GM12878 (cell line): Measurements from ENCODE around the gene UBAC2. TPM values are rescaled to one million over a fixed set of nuclear protein-coding genes. Genes with fewer than 3 reads are reported as not detected.

Experiments
- ATAC-seq: fragments of 200-7000 bp; cut with Tn5 transposase; 3 replicates; pipeline ENCODE4 v1.9.1; 2020; ENCODE audit warnings: mild to moderate bottlenecking, moderate library complexity
- BruUV-seq: library from RNA; stranded (reverse); fragments of 400-500 nt; replicated peaks from 2 replicates; lab custom pipeline; 2021; lab: Mats Ljungman, UMichigan
- CTCF ChIA-PET: fragments of 300-600 bp; sonication (Branson Sonifier 250); formaldehyde crosslinking; extraction: SDS; loops from one replicate; lab custom pipeline; 2021; ENCODE audit warnings: inconsistent platforms; lab: Yijun Ruan, JAX
- POLR2A ChIA-PET: fragments of 350-600 bp; formaldehyde crosslinking; extraction: SDS; loops from one replicate; lab custom pipeline; 2021; ENCODE audit warnings: inconsistent platforms; lab: Charles Lee
- RAD21 ChIA-PET: fragments of 300-600 bp; sonication (Branson Sonifier 250); formaldehyde crosslinking; loops from one replicate; lab custom pipeline; 2023; ENCODE audit warnings: antibody characterized with exemption; ENCODE audit not compliant: unreplicated experiment; lab: Charles Lee
- SMC1A ChIA-PET: fragments of 300-600 bp; sonication (Branson Sonifier 250); formaldehyde crosslinking; loops from one replicate; lab custom pipeline; 2023; ENCODE audit not compliant: unreplicated experiment, uncharacterized antibody; lab: Charles Lee
- DNase-seq: peaks from one replicate; pipeline ENCODE4 v3.0.0-alpha.2; 2011; ENCODE audit warnings: low read depth, low spot score
- FAIRE-seq: peaks from 3 replicates; lab custom pipeline; 2011; peaks lifted over from hg19 to GRCh38; lab: Jason Lieb, UNC
- H2AFZ ChIP-seq: 2 replicates; pipeline ENCODE4 v1.6.0; 2011; ENCODE audit warnings: low read depth, low read length, control low read depth; ENCODE audit not compliant: control insufficient read depth
- H3K27ac ChIP-seq: 2 replicates; pipeline ENCODE4 v1.5.1; 2011; ENCODE audit warnings: control low read depth; ENCODE audit not compliant: control insufficient read depth, insufficient read depth
- H3K27me3 ChIP-seq, 2 experiments: replicated peaks in 1 of 2; 2 replicates each; pipeline versions ENCODE4 v1.6.0 to v1.6.1; 2011; ENCODE audit warnings: low read length in 1 of 2; ENCODE audit not compliant: control insufficient read depth in 2 of 2, insufficient read depth in 2 of 2
- H3K36me3 ChIP-seq, 2 experiments: 2 replicates each; pipeline ENCODE4 v1.5.1; 2011; ENCODE audit warnings: low read length in 1 of 2; ENCODE audit not compliant: control insufficient read depth in 2 of 2, insufficient read depth in 2 of 2
- H3K4me1 ChIP-seq: 2 replicates; pipeline ENCODE4 v1.6.1; 2011; ENCODE audit warnings: mild to moderate bottlenecking, low read length, moderate library complexity, mixed read lengths; ENCODE audit not compliant: control insufficient read depth, insufficient read depth
- H3K4me2 ChIP-seq: 2 replicates; pipeline ENCODE4 v1.6.0; 2011; ENCODE audit warnings: control low read depth; ENCODE audit not compliant: control insufficient read depth, insufficient read depth
- H3K4me3 ChIP-seq: fragments of 200-600 bp; sonication (generic); 2 replicates; pipeline ENCODE4 v1.5.1; 2016
- H3K79me2 ChIP-seq: 2 replicates; pipeline ENCODE4 v1.6.0; 2011; ENCODE audit warnings: low read length; ENCODE audit not compliant: control insufficient read depth, insufficient read depth
- H3K9ac ChIP-seq: 2 replicates; pipeline ENCODE4 v1.8.0; 2011; ENCODE audit warnings: low read length, control low read depth, mixed read lengths; ENCODE audit not compliant: control insufficient read depth, insufficient read depth
- H3K9me3 ChIP-seq: replicated peaks from 3 replicates; pipeline ENCODE4 v1.5.1; 2011; ENCODE audit warnings: mild to moderate bottlenecking, low read length; ENCODE audit not compliant: control insufficient read depth, insufficient read depth
- H4K20me1 ChIP-seq: 2 replicates; pipeline ENCODE4 v1.6.0; 2011; ENCODE audit not compliant: control insufficient read depth, insufficient read depth
- EGR1 ChIP-seq, 2 experiments: IDR thresholded peaks; 1 replicate in 1 of 2; 2 replicates in 1 of 2; pipeline ENCODE4 v1.6.1; 2011 to 2012; ENCODE audit warnings: low read depth in 2 of 2, low read length in 2 of 2, borderline replicate concordance in 1 of 2, mild to moderate bottlenecking in 1 of 2, moderate library complexity in 1 of 2
- FOS ChIP-seq: IDR thresholded peaks from 3 replicates; pipeline ENCODE4 v1.6.1; 2011; ENCODE audit warnings: borderline replicate concordance; ENCODE audit not compliant: insufficient read length; ENCODE audit errors: extremely low read depth
- JUNB ChIP-seq: IDR thresholded peaks from 2 replicates; pipeline ENCODE4 v1.6.1; 2016; ENCODE audit warnings: antibody characterized with exemption, mild to moderate bottlenecking
- RUNX3 ChIP-seq: IDR thresholded peaks from 2 replicates; pipeline ENCODE4 v1.6.1; 2012; ENCODE audit warnings: low read length, inconsistent platforms
- WGBS: methylation state at CpG from one replicate; pipeline ENCODE4 v1.1.6; 2016; ENCODE audit warnings: low lambda C conversion rate; ENCODE audit not compliant: insufficient replicate concordance, insufficient coverage; ENCODE audit errors: missing lambda C conversion rate; 5-methylcytosine and 5-hydroxymethylcytosine counted together
- in situ Hi-C: fragments of 300-500 bp; cut with MboI; formaldehyde crosslinking; loops from 9 replicates; pipeline ENCODE4 v1.14.3; 2018; ENCODE audit warnings: mixed read lengths
- intact Hi-C: fragments of 100-400 bp; cut with micrococcal nuclease; formaldehyde crosslinking; loops from one replicate; pipeline ENCODE4 v1.14.2; 2022; ENCODE audit not compliant: unreplicated experiment
- polyA plus RNA-seq, 11 experiments: library from polyadenylated mRNA; depleted of rRNA in 4 of 11; unstranded in 6 of 11; stranded (reverse) in 5 of 11; fragments of >200 nt; fragmentation: Nextera tagmentation in 4 of 11; fragmentation: Illumina TruSeq in 1 of 11; extraction: Ambion mirVana in 4 of 11; extraction: Trizol in 1 of 11; gene quantifications; 1 replicate in 1 of 11; 2 replicates in 10 of 11; pipeline versions ENCODE4 v1.2.1 to v1.2.3, GENCODE V29; 2011 to 2016; ENCODE audit warnings: inconsistent platforms in 2 of 11, missing spikeins in 2 of 11, low read depth in 1 of 11
- total RNA-seq, 4 experiments: library from RNA; depleted of rRNA in 3 of 4; stranded (reverse); fragments of >200 nt in 3 of 4; fragmentation: Illumina TruSeq in 1 of 4; extraction: Trizol in 1 of 4; gene quantifications; 2 replicates each; pipeline versions ENCODE4 v1.2.1 to v1.2.3, GENCODE V29; 2013 to 2021
- TF ChIP-seq, protein P1 (sequence below): IDR thresholded peaks from 2 replicates; pipeline ENCODE4 v1.6.1; 2011; ENCODE audit warnings: low read depth, mild to moderate bottlenecking, low read length, moderate library complexity, borderline replicate concordance; ENCODE audit errors: extremely low read depth
- TF ChIP-seq, protein P2 (sequence below): fragments of 450-650 bp; IDR thresholded peaks from 2 replicates; pipeline ENCODE4 v1.6.1; 2017; ENCODE audit warnings: mild to moderate bottlenecking
- TF ChIP-seq, protein P3 (sequence below): fragments of 450-650 bp; IDR thresholded peaks from 2 replicates; pipeline ENCODE4 v1.6.1; 2016; ENCODE audit warnings: mild to moderate bottlenecking, moderate library complexity, borderline replicate concordance

UBAC2 gene
- total and polyA plus RNA-seq, 10 of the 15 experiments (the other 5 are each of a cell fraction or from before 2014, with no cell fraction given): 3.0 to 54.6 (median 17.4) TPM

DNA sequence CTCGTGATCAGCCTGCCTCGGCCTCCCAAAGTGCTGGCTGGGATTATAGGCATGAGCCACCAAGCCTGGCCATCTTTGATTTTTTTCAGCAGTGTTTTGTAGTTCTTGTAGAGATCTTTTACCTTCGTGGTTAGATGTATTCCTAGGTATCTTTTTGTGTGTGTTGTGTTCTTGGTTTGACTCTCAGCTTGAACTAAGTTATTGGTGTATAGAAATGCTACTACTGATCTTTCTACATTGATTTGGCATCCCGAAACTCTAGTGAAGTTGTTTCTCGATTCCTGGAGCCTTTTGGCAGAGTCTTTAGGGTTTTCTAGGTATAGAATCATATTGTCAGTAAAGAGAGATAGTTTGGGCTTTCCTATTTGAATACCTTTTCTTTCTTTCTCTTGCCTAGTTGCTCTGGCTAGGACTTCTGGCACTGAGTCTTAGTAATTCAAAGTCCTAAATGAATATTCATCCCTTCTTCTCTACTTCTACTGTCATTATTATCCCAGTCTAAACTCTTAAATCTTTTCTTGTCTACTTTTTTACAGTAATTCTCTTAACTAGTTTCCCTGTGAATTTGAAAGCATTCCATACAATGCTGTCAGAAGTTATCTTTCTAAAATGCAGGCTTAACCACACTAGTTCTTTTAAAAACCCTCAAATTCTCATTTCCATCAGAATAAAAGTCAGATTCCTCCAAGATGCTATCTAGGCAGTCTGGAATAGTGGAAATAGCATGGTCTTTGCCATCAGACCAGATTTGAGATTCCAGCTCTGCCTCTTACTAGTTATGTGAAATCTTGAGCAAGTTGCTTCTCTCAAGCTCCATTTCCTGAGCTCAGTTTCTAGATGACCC, 50.5 kb downstream of the UBAC2 start:
- H3K4me3 ChIP-seq: no peak overlapping the region
- no peak overlapping the region for H3K9ac ChIP-seq
- DNase-seq (no peak), ATAC-seq (no peak), FAIRE-seq (no peak)
- H4K20me1 ChIP-seq: no peaks in the 10 kb centered on the region
- ChIA-PET RAD21 (no interaction called here), POLR2A (no interaction called here), CTCF (interaction anchor here (0.6 to 1.6 kb wide), 3 partner anchors 8 to 12 kb away, joined by 3 to 4 read pairs (median 3); no protein-coding TSS in a partner anchor), SMC1A (interaction anchor here (0.9 to 2.3 kb wide), 3 partner anchors 9 to 75 kb away, joined by 5 to 9 read pairs (median 6); partner anchors contain the start of gene UBAC2)
- H3K27me3 ChIP-seq: no peaks in the 10 kb centered on the region
- no peak overlapping the region for H3K27ac ChIP-seq
- H3K79me2 ChIP-seq: no peaks in the 10 kb centered on the region; the same call in 1 of the 2 replicates
- H3K4me1 ChIP-seq: peaks cover 3% of the 10 kb centered on the region; the same call in 1 of the 2 replicates
- no peak for TF ChIP-seq EGR1 (IDR thresholded peaks at IDR 0.05; ENCODE audit: borderline replicate concordance in 1 of 2, low read depth in 2 of 2, low read length in 2 of 2)
- peak; percentile 22; the same call in 1 of the 2 replicates for TF ChIP-seq JUNB
- TF ChIP-seq RUNX3: peak; percentile 35; the same call in 1 of the 2 replicates
- in situ Hi-C loops (no loop called here), intact Hi-C loops (no loop called here)
- BruUV-seq: no TSS peak
- no peak overlapping the region; the same call in 1 of the 2 replicates for H3K4me2 ChIP-seq
- H2AFZ ChIP-seq: no peak overlapping the region
- peaks cover 3 to 8% of the 10 kb centered on the region in 2 experiments; a peak in 3 of 4 replicates for H3K36me3 ChIP-seq
- 40% methylated on average over 5 of the region's 5 CpGs for WGBS
- 0 out of 3 replicates have a peak, but pooled peaks cover 2% of the 10 kb centered on the region for H3K9me3 ChIP-seq

DNA sequence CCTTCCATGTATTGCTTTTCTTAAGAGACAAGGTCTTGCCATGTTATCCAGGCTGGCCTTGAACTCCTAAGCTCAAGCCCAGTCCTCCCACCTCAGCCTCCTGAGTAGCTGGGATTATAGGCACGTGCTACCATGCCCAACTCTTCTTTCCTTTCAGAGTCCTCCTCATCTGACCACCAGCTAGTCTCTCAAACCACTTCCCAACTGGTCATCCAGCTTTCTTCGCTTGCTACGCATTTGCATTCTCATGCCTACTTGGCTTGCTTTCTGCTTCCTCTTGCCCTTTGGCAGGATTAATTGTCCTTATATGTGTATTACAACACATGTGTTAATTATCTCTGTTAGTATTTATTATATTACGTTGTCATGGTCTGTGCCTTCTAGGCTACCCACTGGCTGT, 51.3 kb downstream of the UBAC2 start:
- DNase-seq (no peak), ATAC-seq (no peak)
- H3K27me3 ChIP-seq: no peaks in the 10 kb centered on the region
- no TSS peak for BruUV-seq
- in situ Hi-C loops: no loop called here
- TF ChIP-seq, protein P1, sequence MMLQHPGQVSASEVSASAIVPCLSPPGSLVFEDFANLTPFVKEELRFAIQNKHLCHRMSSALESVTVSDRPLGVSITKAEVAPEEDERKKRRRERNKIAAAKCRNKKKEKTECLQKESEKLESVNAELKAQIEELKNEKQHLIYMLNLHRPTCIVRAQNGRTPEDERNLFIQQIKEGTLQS: no peak
- TF ChIP-seq, protein P2, sequence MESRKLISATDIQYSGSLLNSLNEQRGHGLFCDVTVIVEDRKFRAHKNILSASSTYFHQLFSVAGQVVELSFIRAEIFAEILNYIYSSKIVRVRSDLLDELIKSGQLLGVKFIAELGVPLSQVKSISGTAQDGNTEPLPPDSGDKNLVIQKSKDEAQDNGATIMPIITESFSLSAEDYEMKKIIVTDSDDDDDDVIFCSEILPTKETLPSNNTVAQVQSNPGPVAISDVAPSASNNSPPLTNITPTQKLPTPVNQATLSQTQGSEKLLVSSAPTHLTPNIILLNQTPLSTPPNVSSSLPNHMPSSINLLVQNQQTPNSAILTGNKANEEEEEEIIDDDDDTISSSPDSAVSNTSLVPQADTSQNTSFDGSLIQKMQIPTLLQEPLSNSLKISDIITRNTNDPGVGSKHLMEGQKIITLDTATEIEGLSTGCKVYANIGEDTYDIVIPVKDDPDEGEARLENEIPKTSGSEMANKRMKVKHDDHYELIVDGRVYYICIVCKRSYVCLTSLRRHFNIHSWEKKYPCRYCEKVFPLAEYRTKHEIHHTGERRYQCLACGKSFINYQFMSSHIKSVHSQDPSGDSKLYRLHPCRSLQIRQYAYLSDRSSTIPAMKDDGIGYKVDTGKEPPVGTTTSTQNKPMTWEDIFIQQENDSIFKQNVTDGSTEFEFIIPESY: no peak
- TF ChIP-seq, protein P3, sequence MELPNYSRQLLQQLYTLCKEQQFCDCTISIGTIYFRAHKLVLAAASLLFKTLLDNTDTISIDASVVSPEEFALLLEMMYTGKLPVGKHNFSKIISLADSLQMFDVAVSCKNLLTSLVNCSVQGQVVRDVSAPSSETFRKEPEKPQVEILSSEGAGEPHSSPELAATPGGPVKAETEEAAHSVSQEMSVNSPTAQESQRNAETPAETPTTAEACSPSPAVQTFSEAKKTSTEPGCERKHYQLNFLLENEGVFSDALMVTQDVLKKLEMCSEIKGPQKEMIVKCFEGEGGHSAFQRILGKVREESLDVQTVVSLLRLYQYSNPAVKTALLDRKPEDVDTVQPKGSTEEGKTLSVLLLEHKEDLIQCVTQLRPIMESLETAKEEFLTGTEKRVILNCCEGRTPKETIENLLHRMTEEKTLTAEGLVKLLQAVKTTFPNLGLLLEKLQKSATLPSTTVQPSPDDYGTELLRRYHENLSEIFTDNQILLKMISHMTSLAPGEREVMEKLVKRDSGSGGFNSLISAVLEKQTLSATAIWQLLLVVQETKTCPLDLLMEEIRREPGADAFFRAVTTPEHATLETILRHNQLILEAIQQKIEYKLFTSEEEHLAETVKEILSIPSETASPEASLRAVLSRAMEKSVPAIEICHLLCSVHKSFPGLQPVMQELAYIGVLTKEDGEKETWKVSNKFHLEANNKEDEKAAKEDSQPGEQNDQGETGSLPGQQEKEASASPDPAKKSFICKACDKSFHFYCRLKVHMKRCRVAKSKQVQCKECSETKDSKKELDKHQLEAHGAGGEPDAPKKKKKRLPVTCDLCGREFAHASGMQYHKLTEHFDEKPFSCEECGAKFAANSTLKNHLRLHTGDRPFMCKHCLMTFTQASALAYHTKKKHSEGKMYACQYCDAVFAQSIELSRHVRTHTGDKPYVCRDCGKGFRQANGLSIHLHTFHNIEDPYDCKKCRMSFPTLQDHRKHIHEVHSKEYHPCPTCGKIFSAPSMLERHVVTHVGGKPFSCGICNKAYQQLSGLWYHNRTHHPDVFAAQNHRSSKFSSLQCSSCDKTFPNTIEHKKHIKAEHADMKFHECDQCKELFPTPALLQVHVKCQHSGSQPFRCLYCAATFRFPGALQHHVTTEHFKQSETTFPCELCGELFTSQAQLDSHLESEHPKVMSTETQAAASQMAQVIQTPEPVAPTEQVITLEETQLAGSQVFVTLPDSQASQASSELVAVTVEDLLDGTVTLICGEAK: no peak
- TF ChIP-seq FOS: no peak
- TF ChIP-seq, all 136 proteins: peak for 0
- Histone ChIP-seq H3K36me3 (peaks cover 3 to 8% of the 10 kb centered on the region in 2 experiments; a peak in 3 of 4 replicates), H3K4me3 (no peak overlapping the region), H3K4me1 (peaks cover 8% of the 10 kb centered on the region), H4K20me1 (no peaks in the 10 kb centered on the region), H2AFZ (no peak overlapping the region), H3K9ac (no peak overlapping the region), H3K27ac (no peak overlapping the region), H3K4me2 (no peak overlapping the region), H3K9me3 (0 out of 3 replicates have a peak, but pooled peaks cover 2% of the 10 kb centered on the region), H3K79me2 (no peaks in the 10 kb centered on the region; the same call in 1 of the 2 replicates)
- intact Hi-C loops: no loop called here
- ChIA-PET RAD21 (no interaction called here), SMC1A (interaction anchor here (0.9 to 2.3 kb wide), 3 partner anchors 9 to 75 kb away, joined by 5 to 9 read pairs (median 6); partner anchors contain the start of gene UBAC2), POLR2A (no interaction called here), CTCF (interaction anchor here (1.0 to 1.6 kb wide), 4 partner anchors 9 to 76 kb away, joined by 3 to 4 read pairs (median 3); no protein-coding TSS in a partner anchor)
- WGBS: 86% methylated on average over 4 of the region's 4 CpGs
- peak; percentile 13 for FAIRE-seq
